D721Med (cell line): ENCODE measurements around the gene PRSS33.

Experiments used
- DNase-seq: peaks from one replicate; pipeline ENCODE4 v3.0.0; 2011; ENCODE audit warnings: low spot score; ENCODE audit not compliant: insufficient read length
- FAIRE-seq: peaks from 2 replicates; lab custom pipeline; 2011; peaks lifted over from hg19 to GRCh38; lab: Jason Lieb, UNC
- TF ChIP-seq, protein P1 (sequence below): IDR thresholded peaks from 2 replicates; pipeline ENCODE4 v1.5.1; 2012; ENCODE audit warnings: mild to moderate bottlenecking, control low read depth; ENCODE audit not compliant: insufficient read depth; ENCODE audit errors: missing control alignments

PRSS33 gene

GRCh38 chr16:2786061-2786825, 1.1 kb downstream of the PRSS33 start:
- DNase-seq, result no peak
- FAIRE-seq, result no peak
- TF ChIP-seq, protein P1, sequence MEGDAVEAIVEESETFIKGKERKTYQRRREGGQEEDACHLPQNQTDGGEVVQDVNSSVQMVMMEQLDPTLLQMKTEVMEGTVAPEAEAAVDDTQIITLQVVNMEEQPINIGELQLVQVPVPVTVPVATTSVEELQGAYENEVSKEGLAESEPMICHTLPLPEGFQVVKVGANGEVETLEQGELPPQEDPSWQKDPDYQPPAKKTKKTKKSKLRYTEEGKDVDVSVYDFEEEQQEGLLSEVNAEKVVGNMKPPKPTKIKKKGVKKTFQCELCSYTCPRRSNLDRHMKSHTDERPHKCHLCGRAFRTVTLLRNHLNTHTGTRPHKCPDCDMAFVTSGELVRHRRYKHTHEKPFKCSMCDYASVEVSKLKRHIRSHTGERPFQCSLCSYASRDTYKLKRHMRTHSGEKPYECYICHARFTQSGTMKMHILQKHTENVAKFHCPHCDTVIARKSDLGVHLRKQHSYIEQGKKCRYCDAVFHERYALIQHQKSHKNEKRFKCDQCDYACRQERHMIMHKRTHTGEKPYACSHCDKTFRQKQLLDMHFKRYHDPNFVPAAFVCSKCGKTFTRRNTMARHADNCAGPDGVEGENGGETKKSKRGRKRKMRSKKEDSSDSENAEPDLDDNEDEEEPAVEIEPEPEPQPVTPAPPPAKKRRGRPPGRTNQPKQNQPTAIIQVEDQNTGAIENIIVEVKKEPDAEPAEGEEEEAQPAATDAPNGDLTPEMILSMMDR, result no peak

DNA sequence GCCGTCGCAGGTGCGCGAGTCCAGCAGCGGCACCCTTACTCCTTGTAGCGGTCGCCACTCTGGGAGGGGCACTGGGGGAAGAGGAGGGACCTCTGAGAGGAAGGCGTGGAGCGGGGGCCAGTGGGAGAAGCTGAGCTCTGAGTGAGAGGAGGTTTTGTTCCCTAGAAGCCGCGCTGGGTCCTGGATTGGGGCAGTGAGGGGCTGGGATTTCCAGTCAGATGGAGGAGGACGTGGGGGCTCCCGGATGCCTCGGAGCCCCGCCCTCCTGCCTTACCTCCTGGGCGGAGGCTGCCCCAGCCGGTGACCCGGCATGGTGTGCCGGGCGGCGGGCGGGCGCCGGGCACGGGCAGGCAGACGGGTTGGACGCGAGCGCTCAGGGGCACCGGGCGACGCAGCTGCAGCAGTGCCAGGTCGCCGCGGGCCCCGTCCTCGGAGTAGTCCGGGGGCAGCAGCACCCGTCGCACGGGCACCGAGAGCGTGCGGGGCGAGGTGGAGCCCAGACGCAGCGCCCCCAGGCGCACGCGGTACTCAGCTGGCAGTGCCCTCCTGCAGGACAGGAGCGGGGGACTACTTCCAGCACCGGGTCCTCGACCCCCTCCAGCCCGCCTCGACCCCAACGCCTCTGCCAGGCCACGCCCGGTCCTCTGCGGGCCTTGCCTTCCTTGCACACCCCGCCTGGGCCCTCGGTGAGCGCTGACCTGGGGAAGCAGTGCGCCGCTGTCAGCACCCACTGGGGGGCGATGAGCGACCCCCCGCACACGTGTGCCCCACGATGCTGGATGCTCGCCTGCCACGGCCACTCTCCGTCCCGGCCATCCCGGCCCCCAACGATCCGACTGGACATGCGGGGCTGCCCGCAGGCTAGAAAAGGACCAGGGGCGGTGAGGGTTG, 2.0 kb downstream of the PRSS33 start:
- DNase-seq, result no peak
- TF ChIP-seq, protein P1, result no peak
- FAIRE-seq, result no peak

GRCh38 chr16:2784358-2785100, 2.8 kb downstream of the PRSS33 start:
- DNase-seq, result no peak
- TF ChIP-seq, protein P1, result no peak
- no peak for FAIRE-seq

GRCh38 chr16:2783581-2784357, 3.6 kb downstream of the PRSS33 start:
- FAIRE-seq, result no peak
- TF ChIP-seq, protein P1, result no peak
- no peak for DNase-seq

- DNase-seq (no peak), FAIRE-seq (no peak)
- TF ChIP-seq, protein P1, result no peak
Measured at GRCh38 chr16:2782583-2783351, 4.6 kb downstream of the PRSS33 start.
